ENCODE results near the gene COL25A1.

The COL25A1 gene

DNA sequence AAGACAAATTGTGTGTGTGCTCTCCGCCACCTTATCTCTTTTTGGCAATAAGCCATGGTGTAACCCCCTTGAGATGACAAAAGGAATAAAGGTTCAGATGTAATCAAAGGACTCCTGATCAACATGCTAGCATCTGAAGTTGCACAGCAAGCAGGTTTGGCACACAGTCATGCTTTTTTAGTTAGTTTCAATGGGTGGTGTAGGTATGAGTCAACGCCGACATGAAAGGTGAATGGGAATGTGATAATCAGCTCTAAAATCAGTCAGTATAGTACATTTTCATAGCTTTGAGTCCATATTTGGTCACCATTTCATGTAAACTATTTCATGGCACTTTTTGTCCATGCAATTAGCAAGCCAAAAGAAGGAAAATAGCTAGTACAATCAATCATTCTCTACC lies 489.2 kb downstream of the COL25A1 start:
- TF ChIP-seq, protein P1, sequence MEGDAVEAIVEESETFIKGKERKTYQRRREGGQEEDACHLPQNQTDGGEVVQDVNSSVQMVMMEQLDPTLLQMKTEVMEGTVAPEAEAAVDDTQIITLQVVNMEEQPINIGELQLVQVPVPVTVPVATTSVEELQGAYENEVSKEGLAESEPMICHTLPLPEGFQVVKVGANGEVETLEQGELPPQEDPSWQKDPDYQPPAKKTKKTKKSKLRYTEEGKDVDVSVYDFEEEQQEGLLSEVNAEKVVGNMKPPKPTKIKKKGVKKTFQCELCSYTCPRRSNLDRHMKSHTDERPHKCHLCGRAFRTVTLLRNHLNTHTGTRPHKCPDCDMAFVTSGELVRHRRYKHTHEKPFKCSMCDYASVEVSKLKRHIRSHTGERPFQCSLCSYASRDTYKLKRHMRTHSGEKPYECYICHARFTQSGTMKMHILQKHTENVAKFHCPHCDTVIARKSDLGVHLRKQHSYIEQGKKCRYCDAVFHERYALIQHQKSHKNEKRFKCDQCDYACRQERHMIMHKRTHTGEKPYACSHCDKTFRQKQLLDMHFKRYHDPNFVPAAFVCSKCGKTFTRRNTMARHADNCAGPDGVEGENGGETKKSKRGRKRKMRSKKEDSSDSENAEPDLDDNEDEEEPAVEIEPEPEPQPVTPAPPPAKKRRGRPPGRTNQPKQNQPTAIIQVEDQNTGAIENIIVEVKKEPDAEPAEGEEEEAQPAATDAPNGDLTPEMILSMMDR (IDR thresholded peaks at IDR 0.05; ENCODE audit: borderline replicate concordance, control extremely low read depth, extremely low read depth, insufficient read depth, missing control alignments) = no peak
- no peak for DNase-seq (ENCODE audit: low spot score)
- in situ Hi-C loops (cut with MboI; ENCODE audit: low sequenced_read_pairs, unreplicated experiment) = no loop called here

DNA sequence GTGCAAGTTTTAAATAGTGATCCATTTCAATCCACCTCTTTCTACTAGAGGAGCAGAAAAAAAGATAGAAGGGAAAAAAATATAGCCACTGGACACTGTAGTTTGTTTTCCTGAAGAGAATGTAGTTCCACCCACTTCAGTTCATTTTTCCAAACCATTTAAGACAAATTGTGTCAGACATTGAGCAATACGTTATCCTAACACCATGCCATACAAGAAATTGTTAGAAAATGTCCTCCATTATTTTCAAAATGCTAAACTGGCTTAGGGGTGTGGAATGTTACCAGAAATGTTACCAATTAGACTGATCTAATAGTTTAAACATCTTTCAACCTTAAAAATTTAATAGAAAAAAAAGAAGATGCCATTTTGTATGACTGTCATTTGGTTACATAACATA lies 491.0 kb downstream of the COL25A1 start:
- in situ Hi-C loops (cut with MboI; ENCODE audit: low sequenced_read_pairs, unreplicated experiment) = no loop called here
- TF ChIP-seq, protein P1 (IDR thresholded peaks at IDR 0.05; ENCODE audit: borderline replicate concordance, control extremely low read depth, extremely low read depth, insufficient read depth, missing control alignments) = no peak
- no peak for DNase-seq (ENCODE audit: low spot score)

DNA sequence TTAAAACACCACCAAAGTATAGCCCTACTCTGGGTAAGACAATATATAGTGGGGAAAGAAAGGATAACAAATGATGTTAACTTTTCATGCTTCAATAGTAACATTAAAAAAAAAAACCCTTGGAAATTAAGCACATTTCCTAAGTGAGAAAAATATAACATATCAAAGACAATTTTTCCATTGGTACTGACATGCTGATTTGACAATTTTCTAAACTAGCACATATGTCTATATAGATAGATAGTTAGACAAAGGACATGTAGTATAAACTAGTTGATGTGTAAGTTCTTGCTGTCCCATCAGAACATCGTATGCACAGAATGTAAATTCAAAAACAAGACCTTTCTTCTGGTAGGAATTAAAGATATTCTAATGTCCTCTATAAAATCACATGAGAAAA lies 492.4 kb downstream of the COL25A1 start:
- DNase-seq (ENCODE audit: low spot score) = no peak
- in situ Hi-C loops (cut with MboI; ENCODE audit: low sequenced_read_pairs, unreplicated experiment) = no loop called here
- TF ChIP-seq, protein P1 (IDR thresholded peaks at IDR 0.05; ENCODE audit: borderline replicate concordance, control extremely low read depth, extremely low read depth, insufficient read depth, missing control alignments) = no peak

DNA sequence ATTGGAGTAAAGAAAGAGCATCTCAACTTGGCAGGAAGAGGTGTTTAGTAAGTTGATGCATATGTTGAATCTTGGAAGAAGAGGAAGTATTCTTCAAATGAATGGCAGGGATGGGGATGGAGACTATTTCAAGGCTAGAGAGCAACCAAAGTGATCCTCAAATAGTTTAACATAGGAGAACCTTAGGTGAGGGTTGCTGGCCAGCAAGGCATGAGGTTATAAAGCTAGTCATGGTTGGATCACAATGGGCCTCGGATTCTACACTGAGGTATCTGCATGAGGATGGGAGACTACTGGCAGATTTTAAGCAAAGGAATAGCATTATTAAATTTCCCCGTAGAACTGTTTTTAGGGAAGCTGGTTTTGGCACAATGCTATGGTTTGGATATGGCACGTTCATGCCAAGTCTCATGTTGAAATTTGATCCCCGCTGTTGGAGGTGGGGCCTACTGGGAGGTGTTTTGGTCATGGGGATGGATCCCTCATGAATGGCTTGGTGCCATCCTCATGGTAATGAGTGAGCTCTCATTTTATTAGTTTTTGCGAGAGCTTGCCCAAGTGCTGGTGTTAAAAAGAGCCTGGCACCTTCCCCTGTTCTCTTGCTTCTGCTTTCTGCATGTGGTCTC lies 497.7 kb downstream of the COL25A1 start:
- in situ Hi-C loops (cut with MboI; ENCODE audit: low sequenced_read_pairs, unreplicated experiment) = no loop called here
- DNase-seq (ENCODE audit: low spot score) = no peak
- TF ChIP-seq, protein P1 (IDR thresholded peaks at IDR 0.05; ENCODE audit: borderline replicate concordance, control extremely low read depth, extremely low read depth, insufficient read depth, missing control alignments) = no peak

DNA sequence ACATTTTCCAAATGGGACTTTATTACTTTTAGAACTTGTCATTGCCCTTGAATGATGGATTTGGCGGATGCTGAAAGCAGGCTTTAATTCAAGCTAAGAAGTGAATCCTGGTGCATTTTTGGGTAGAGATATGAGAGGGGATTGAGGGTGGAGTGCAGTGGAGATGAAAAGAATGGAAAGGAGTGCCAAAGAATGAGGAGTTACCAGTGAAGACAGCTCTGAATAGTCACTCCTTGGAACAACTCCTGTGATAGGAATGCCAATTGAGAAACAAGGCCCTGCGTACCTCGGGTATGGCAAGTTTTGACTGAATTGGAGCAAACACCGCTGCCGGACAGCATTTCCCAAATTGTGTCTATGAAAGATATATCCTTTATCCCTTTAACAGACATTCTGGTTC lies 503.2 kb downstream of the COL25A1 start:
- TF ChIP-seq, protein P1 (IDR thresholded peaks at IDR 0.05; ENCODE audit: borderline replicate concordance, control extremely low read depth, extremely low read depth, insufficient read depth, missing control alignments) = no peak
- no peak for DNase-seq (ENCODE audit: low spot score)
- in situ Hi-C loops (cut with MboI; ENCODE audit: low sequenced_read_pairs, unreplicated experiment) = no loop called here

DNA sequence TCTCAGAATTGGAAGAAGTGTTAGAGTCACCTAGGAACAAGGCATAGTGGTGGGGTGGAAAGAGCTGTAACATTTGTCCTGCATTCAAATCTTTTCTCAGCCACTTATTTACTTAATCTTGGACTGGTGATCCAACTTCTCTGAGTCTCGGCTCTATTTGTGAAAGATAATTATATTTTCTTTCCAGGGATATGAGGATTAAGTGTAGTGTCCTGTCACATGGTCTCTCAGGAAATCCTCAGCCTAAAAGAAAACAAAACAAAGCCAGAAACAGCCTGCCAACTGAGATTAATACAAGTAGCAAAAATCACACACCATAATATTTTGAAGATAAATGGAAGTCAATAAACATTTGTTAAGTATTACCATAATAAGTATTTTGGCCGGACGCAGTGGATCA lies 506.3 kb downstream of the COL25A1 start:
- in situ Hi-C loops (cut with MboI; ENCODE audit: low sequenced_read_pairs, unreplicated experiment) = no loop called here
- DNase-seq (ENCODE audit: low spot score) = no peak
- TF ChIP-seq, protein P1 (IDR thresholded peaks at IDR 0.05; ENCODE audit: borderline replicate concordance, control extremely low read depth, extremely low read depth, insufficient read depth, missing control alignments) = no peak

Measured in GM13976 (cell line).